ENCODE measurements around the gene ARF6. TPM values are rescaled to one million over a fixed set of nuclear protein-coding genes. Genes with fewer than 3 reads are reported as not detected.

Gene ARF6
- total and polyA plus RNA-seq, 10 of the 15 experiments (the other 5 are each of a cell fraction or from before 2014, with no cell fraction given): 46.8 to 128 (median 71.9) TPM

DNA sequence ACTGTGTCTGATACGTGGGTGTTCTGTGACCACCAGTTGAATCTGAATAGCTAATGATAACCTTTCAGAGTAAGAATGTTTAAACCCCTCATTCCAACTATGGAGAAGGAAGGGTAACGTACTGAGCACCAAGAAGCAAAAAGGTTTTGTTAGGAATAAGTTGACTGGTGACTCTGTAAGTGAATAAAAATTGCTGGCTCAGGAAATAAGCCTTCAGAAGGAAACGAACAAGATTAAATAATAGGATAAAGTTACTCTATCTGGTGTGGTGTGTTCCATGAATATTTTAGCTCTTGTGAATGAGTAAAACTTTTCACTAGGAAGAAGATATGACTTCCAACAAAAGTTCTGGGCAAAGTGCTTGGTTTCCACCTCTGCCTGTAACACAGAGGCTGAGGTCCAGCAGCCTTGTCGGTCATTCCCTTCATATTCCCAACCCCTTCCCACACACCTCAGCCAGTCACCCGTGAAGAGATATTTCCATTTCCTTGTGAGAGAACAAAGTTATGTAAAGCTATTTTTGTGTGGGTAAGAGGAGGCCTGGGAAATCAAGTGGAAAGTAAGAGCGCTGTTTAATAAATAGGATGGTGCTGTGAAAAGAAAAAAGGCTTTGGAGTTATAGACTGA is 47.1 kb downstream of the ARF6 start:
- Histone ChIP-seq H4K20me1 (ENCODE audit: control insufficient read depth, insufficient read depth) (no peaks in the 10 kb centered on the region), H3K79me2 (ENCODE audit: control insufficient read depth, insufficient read depth, low read length) (no peaks in the 10 kb centered on the region), H3K9ac (ENCODE audit: control insufficient read depth, insufficient read depth, low read length) (no peak overlapping the region; the same call in 1 of the 2 replicates), H3K4me2 (ENCODE audit: control insufficient read depth, insufficient read depth) (no peak overlapping the region), H3K4me3 (no peak overlapping the region), H2AFZ (ENCODE audit: control insufficient read depth, low read depth, low read length) (peak overlapping the region; percentile 3; the same call in 1 of the 2 replicates), H3K36me3 (ENCODE audit: control insufficient read depth in 2 of 2, insufficient read depth in 2 of 2, low read length in 1 of 2) (no peaks in the 10 kb centered on the region), H3K9me3 (replicated peaks; ENCODE audit: control insufficient read depth, insufficient read depth, low read length) (peaks cover 1% of the 10 kb centered on the region; the same call in 2 of the 3 replicates), H3K27ac (ENCODE audit: control insufficient read depth, insufficient read depth) (no peak overlapping the region), H3K27me3 (replicated peaks in 1 of 2; ENCODE audit: control insufficient read depth in 2 of 2, insufficient read depth in 2 of 2, low read length in 1 of 2) (no peaks in the 10 kb centered on the region), H3K4me1 (ENCODE audit: control insufficient read depth, insufficient read depth, low read length) (no peaks in the 10 kb centered on the region; the same call in none of the 2 replicates)
- POLR2A ChIA-PET: interaction anchor here (0.7 to 1.8 kb wide), 6 partner anchors 8 to 72 kb away, joined by 3 to 7 read pairs (median 4); no protein-coding TSS in a partner anchor
- SMC1A ChIA-PET (ENCODE audit: uncharacterized antibody, unreplicated experiment): interaction anchor here (0.8 to 2.7 kb wide), 9 partner anchors 10 to 84 kb away, joined by 3 to 16 read pairs (median 5); no protein-coding TSS in a partner anchor
- FAIRE-seq: no peak
- no peak for DNase-seq (ENCODE audit: low read depth, low spot score)
- in situ Hi-C loops (cut with MboI): no loop called here
- CTCF ChIA-PET: interaction anchor here (0.6 to 1.9 kb wide), 8 partner anchors 10 to 88 kb away, joined by 3 to 9 read pairs (median 3); partner anchors contain the start of gene NEMF
- ATAC-seq: no peak
- intact Hi-C loops (cut with micrococcal nuclease; ENCODE audit: unreplicated experiment): no loop called here
- RAD21 ChIA-PET (ENCODE audit: unreplicated experiment): interaction anchor here (1.0 to 1.1 kb wide), 2 partner anchors 31 to 37 kb away, joined by 3 to 4 read pairs; no protein-coding TSS in a partner anchor
- 78% methylated on average over 6 of the region's 6 CpGs for WGBS (ENCODE audit: insufficient coverage, insufficient replicate concordance, low lambda C conversion rate, missing lambda C conversion rate)
- no TSS peak for BruUV-seq (replicated peaks)
- TF ChIP-seq SMAD5 (IDR thresholded peaks at IDR 0.05; ENCODE audit: low read depth): no peak
- TF ChIP-seq, protein P1, sequence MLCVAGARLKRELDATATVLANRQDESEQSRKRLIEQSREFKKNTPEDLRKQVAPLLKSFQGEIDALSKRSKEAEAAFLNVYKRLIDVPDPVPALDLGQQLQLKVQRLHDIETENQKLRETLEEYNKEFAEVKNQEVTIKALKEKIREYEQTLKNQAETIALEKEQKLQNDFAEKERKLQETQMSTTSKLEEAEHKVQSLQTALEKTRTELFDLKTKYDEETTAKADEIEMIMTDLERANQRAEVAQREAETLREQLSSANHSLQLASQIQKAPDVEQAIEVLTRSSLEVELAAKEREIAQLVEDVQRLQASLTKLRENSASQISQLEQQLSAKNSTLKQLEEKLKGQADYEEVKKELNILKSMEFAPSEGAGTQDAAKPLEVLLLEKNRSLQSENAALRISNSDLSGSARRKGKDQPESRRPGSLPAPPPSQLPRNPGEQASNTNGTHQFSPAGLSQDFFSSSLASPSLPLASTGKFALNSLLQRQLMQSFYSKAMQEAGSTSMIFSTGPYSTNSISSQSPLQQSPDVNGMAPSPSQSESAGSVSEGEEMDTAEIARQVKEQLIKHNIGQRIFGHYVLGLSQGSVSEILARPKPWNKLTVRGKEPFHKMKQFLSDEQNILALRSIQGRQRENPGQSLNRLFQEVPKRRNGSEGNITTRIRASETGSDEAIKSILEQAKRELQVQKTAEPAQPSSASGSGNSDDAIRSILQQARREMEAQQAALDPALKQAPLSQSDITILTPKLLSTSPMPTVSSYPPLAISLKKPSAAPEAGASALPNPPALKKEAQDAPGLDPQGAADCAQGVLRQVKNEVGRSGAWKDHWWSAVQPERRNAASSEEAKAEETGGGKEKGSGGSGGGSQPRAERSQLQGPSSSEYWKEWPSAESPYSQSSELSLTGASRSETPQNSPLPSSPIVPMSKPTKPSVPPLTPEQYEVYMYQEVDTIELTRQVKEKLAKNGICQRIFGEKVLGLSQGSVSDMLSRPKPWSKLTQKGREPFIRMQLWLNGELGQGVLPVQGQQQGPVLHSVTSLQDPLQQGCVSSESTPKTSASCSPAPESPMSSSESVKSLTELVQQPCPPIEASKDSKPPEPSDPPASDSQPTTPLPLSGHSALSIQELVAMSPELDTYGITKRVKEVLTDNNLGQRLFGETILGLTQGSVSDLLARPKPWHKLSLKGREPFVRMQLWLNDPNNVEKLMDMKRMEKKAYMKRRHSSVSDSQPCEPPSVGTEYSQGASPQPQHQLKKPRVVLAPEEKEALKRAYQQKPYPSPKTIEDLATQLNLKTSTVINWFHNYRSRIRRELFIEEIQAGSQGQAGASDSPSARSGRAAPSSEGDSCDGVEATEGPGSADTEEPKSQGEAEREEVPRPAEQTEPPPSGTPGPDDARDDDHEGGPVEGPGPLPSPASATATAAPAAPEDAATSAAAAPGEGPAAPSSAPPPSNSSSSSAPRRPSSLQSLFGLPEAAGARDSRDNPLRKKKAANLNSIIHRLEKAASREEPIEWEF (IDR thresholded peaks at IDR 0.05; ENCODE audit: insufficient replicate concordance, low read depth, low read length): no peak
- no peak for TF ChIP-seq YBX1 (IDR thresholded peaks at IDR 0.05)
- TF ChIP-seq SMC3 (IDR thresholded peaks at IDR 0.05; ENCODE audit: borderline replicate concordance, low read length): no peak
- no peak for TF ChIP-seq FOS (IDR thresholded peaks at IDR 0.05; ENCODE audit: borderline replicate concordance, extremely low read depth, insufficient read length)
- no peak for TF ChIP-seq SPI1 (IDR thresholded peaks at IDR 0.05; ENCODE audit: borderline replicate concordance, insufficient read depth, low read depth, low read length)
- no peak for TF ChIP-seq CHD1 (IDR thresholded peaks at IDR 0.05; ENCODE audit: low read depth, low read length)
- no peak for TF ChIP-seq NR2C1 (IDR thresholded peaks at IDR 0.05)
- TF ChIP-seq HDAC2 (IDR thresholded peaks at IDR 0.05): no peak
- no peak for TF ChIP-seq IRF4 (IDR thresholded peaks at IDR 0.05; ENCODE audit: low read depth, low read length)
- TF ChIP-seq RUNX3 (IDR thresholded peaks at IDR 0.05; ENCODE audit: low read length): no peak
- TF ChIP-seq NFIC (IDR thresholded peaks at IDR 0.05; ENCODE audit: low read depth, low read length): no peak
- no peak for TF ChIP-seq POU2F2 (IDR thresholded peaks at IDR 0.05; ENCODE audit: borderline replicate concordance, low read depth, low read length)
- TF ChIP-seq, protein P2, sequence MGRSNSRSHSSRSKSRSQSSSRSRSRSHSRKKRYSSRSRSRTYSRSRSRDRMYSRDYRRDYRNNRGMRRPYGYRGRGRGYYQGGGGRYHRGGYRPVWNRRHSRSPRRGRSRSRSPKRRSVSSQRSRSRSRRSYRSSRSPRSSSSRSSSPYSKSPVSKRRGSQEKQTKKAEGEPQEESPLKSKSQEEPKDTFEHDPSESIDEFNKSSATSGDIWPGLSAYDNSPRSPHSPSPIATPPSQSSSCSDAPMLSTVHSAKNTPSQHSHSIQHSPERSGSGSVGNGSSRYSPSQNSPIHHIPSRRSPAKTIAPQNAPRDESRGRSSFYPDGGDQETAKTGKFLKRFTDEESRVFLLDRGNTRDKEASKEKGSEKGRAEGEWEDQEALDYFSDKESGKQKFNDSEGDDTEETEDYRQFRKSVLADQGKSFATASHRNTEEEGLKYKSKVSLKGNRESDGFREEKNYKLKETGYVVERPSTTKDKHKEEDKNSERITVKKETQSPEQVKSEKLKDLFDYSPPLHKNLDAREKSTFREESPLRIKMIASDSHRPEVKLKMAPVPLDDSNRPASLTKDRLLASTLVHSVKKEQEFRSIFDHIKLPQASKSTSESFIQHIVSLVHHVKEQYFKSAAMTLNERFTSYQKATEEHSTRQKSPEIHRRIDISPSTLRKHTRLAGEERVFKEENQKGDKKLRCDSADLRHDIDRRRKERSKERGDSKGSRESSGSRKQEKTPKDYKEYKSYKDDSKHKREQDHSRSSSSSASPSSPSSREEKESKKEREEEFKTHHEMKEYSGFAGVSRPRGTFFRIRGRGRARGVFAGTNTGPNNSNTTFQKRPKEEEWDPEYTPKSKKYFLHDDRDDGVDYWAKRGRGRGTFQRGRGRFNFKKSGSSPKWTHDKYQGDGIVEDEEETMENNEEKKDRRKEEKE (IDR thresholded peaks at IDR 0.05): no peak
- no peak for TF ChIP-seq JUNB (IDR thresholded peaks at IDR 0.05)
- TF ChIP-seq STAT3 (IDR thresholded peaks at IDR 0.05; ENCODE audit: low read depth, low read length): no peak
- TF ChIP-seq, protein P3, sequence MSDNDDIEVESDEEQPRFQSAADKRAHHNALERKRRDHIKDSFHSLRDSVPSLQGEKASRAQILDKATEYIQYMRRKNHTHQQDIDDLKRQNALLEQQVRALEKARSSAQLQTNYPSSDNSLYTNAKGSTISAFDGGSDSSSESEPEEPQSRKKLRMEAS (IDR thresholded peaks at IDR 0.05; ENCODE audit: low read depth, low read length): no peak
